Uterus (tissue), 2 donors: ENCODE results near the gene FRMD8.

Experiments used
- CTCF ChIP-seq, 4 experiments: fragments of 200-600 bp in 2 of 4; fragments of 450-650 bp in 2 of 4; sonication (generic) in 2 of 4; IDR thresholded peaks; one replicate each; pipeline ENCODE4 v1.5.1; 2016 to 2019; ENCODE audit warnings: antibody characterized with exemption in 4 of 4, mild to moderate bottlenecking in 2 of 4, moderate library complexity in 1 of 4
- POLR2A ChIP-seq, 2 donors: fragments of 450-650 bp; IDR thresholded peaks; one replicate each; pipeline ENCODE4 v1.6.1; 2016; ENCODE audit warnings: antibody characterized with exemption in 2 of 2, mild to moderate bottlenecking in 1 of 2, moderate library complexity in 1 of 2

GRCh38 chr11:65395961-65396530 is 9.6 kb downstream of the FRMD8 start:
- TF ChIP-seq CTCF (IDR thresholded peaks at IDR 0.05) (no peak), POLR2A (IDR thresholded peaks at IDR 0.05) (no peak)
